IMR-90 (cell line): ENCODE measurements around the gene CACNA1F. TPM values are rescaled to one million over a fixed set of nuclear protein-coding genes. Genes with fewer than 3 reads are reported as not detected.

Experiments used
- ATAC-seq: fragments of 200-7000 bp; cut with Tn5 transposase; 2 replicates; pipeline ENCODE4 v1.9.1; 2020; ENCODE audit warnings: low read depth, mild to moderate bottlenecking, moderate library complexity
- BruUV-seq: library from RNA; stranded (reverse); fragments of 400-500 nt; replicated peaks from 2 replicates; lab custom pipeline; 2021; lab: Mats Ljungman, UMichigan
- CTCF ChIA-PET: fragments of 300-600 bp; formaldehyde crosslinking; extraction: SDS; loops from one replicate; lab custom pipeline; 2021; ENCODE audit warnings: antibody characterized with exemption; lab: Yijun Ruan, JAX
- POLR2A ChIA-PET: fragments of 300-600 bp; sonication (Branson Sonifier 250); formaldehyde crosslinking; loops from one replicate; lab custom pipeline; 2022; ENCODE audit warnings: antibody characterized with exemption; ENCODE audit not compliant: unreplicated experiment; lab: Charles Lee
- DNase-seq: peaks from one replicate; pipeline ENCODE4 v3.0.0; 2013
- H2AFZ ChIP-seq: replicated peaks from 2 replicates; pipeline ENCODE3; 2013; ENCODE audit warnings: low read length, mild to moderate bottlenecking; ENCODE audit not compliant: poor library complexity
- H2AK5ac ChIP-seq: 2 replicates; pipeline ENCODE4 v1.6.1; 2013; ENCODE audit warnings: low read depth, low read length, inconsistent platforms
- H2AK9ac ChIP-seq: replicated peaks from 2 replicates; pipeline ENCODE3; 2013; ENCODE audit warnings: mild to moderate bottlenecking, low read depth, low read length, moderate library complexity; ENCODE audit not compliant: poor library complexity
- H2BK120ac ChIP-seq: 2 replicates; pipeline ENCODE4 v1.6.1; 2013; ENCODE audit warnings: low read depth, low read length, inconsistent platforms
- H2BK15ac ChIP-seq: 3 replicates; pipeline ENCODE4 v1.6.1; 2013; ENCODE audit warnings: low read depth, low read length, inconsistent platforms
- H2BK20ac ChIP-seq: 2 replicates; pipeline ENCODE4 v1.6.1; 2013; ENCODE audit warnings: low read depth, mild to moderate bottlenecking, inconsistent platforms, low read length, moderate library complexity
- H2BK5ac ChIP-seq: 2 replicates; pipeline ENCODE4 v1.6.1; 2013; ENCODE audit warnings: mild to moderate bottlenecking, low read depth, low read length, inconsistent platforms; ENCODE audit not compliant: poor library complexity, severe bottlenecking
- H3K14ac ChIP-seq: replicated peaks from 2 replicates; pipeline ENCODE4 v1.6.1; 2013; ENCODE audit warnings: low read depth, low read length, inconsistent platforms
- H3K18ac ChIP-seq: 2 replicates; pipeline ENCODE4 v1.6.1; 2013; ENCODE audit warnings: low read depth, low read length, control low read depth
- H3K23ac ChIP-seq: 2 replicates; pipeline ENCODE4 v1.6.1; 2013; ENCODE audit warnings: low read depth, low read length, inconsistent platforms
- H3K27ac ChIP-seq: 2 replicates; pipeline ENCODE4 v1.5.1; 2013; ENCODE audit warnings: mild to moderate bottlenecking, control low read depth, low read length; ENCODE audit not compliant: insufficient read depth
- H3K27me3 ChIP-seq: 2 replicates; pipeline ENCODE4 v1.6.1; 2013; ENCODE audit warnings: low read length; ENCODE audit not compliant: control insufficient read depth, insufficient read depth
- H3K36me3 ChIP-seq: 2 replicates; pipeline ENCODE4 v1.6.1; 2013; ENCODE audit warnings: low read length, mixed read lengths; ENCODE audit not compliant: control insufficient read depth, insufficient read depth
- H3K4ac ChIP-seq: 2 replicates; pipeline ENCODE4 v1.6.1; 2013; ENCODE audit warnings: low read depth, low read length, inconsistent platforms
- H3K4me1 ChIP-seq: 2 replicates; pipeline ENCODE4 v1.6.1; 2013; ENCODE audit warnings: low read length, mixed read lengths; ENCODE audit not compliant: control insufficient read depth, insufficient read depth
- H3K4me2 ChIP-seq: 2 replicates; pipeline ENCODE4 v1.6.1; 2013; ENCODE audit warnings: low read depth, mild to moderate bottlenecking, control low read depth, low read length, moderate library complexity
- H3K4me3 ChIP-seq: 2 replicates; pipeline ENCODE4 v1.5.1; 2013; ENCODE audit warnings: low read depth, mild to moderate bottlenecking, control low read depth, low read length, moderate library complexity; ENCODE audit not compliant: insufficient read depth
- H3K56ac ChIP-seq: 2 replicates; pipeline ENCODE4 v1.6.1; 2013; ENCODE audit warnings: low read length, inconsistent platforms; ENCODE audit not compliant: insufficient read depth; ENCODE audit errors: extremely low read depth
- H3K79me1 ChIP-seq, 2 experiments: 2 replicates each; pipeline ENCODE4 v1.6.1; 2013; ENCODE audit warnings: low read length in 2 of 2, inconsistent platforms in 1 of 2, low read depth in 1 of 2
- H3K9ac ChIP-seq: 2 replicates; pipeline ENCODE4 v1.6.1; 2013; ENCODE audit warnings: low read depth, low read length, control low read depth
- H3K9me1 ChIP-seq: 2 replicates; pipeline ENCODE4 v1.6.1; 2013; ENCODE audit warnings: low read length, inconsistent platforms; ENCODE audit not compliant: insufficient read depth
- H3K9me3 ChIP-seq: 2 replicates; pipeline ENCODE4 v1.6.1; 2013; ENCODE audit warnings: low read length; ENCODE audit not compliant: control insufficient read depth, insufficient read depth
- H4K20me1 ChIP-seq: 2 replicates; pipeline ENCODE4 v1.6.1; 2013; ENCODE audit warnings: low read length, inconsistent platforms; ENCODE audit not compliant: insufficient read depth
- H4K5ac ChIP-seq: 2 replicates; pipeline ENCODE4 v1.6.1; 2013; ENCODE audit warnings: mild to moderate bottlenecking, low read depth, low read length, control low read depth
- H4K8ac ChIP-seq, 2 experiments: 2 replicates each; pipeline ENCODE4 v1.6.1; 2013; ENCODE audit warnings: low read depth in 2 of 2, low read length in 2 of 2, control low read depth in 1 of 2, inconsistent platforms in 1 of 2
- H4K91ac ChIP-seq: 2 replicates; pipeline ENCODE4 v1.6.1; 2013; ENCODE audit warnings: low read depth, low read length, inconsistent platforms; ENCODE audit not compliant: insufficient read depth
- BHLHE40 ChIP-seq: fragments of 150-350 bp; IDR thresholded peaks from 2 replicates; pipeline ENCODE4 v1.6.1; 2016; ENCODE audit warnings: mild to moderate bottlenecking, low read depth, low read length
- CEBPB ChIP-seq: IDR thresholded peaks from 2 replicates; pipeline ENCODE4 v1.6.1; 2012; ENCODE audit warnings: low read depth, low read length, improper control_type of control experiment
- CHD1 ChIP-seq: IDR thresholded peaks from 2 replicates; pipeline ENCODE4 v1.6.1; 2012; ENCODE audit warnings: low read depth, low read length, improper control_type of control experiment
- CTCF ChIP-seq: conservative IDR thresholded peaks from 2 replicates; pipeline ENCODE4 v1.5.1; 2012; ENCODE audit warnings: mild to moderate bottlenecking, low read depth, low read length, improper control_type of control experiment
- ELK1 ChIP-seq: fragments of 150-350 bp; IDR thresholded peaks from 2 replicates; pipeline ENCODE4 v1.6.1; 2016; ENCODE audit warnings: low read depth, mild to moderate bottlenecking, low read length, moderate library complexity, borderline replicate concordance
- FOS ChIP-seq: fragments of 150-350 bp; IDR thresholded peaks from 2 replicates; pipeline ENCODE4 v1.6.1; 2016; ENCODE audit warnings: low read depth, low read length
- MAFK ChIP-seq: IDR thresholded peaks from 2 replicates; pipeline ENCODE4 v1.6.1; 2012; ENCODE audit warnings: low read depth, low read length, improper control_type of control experiment
- MAZ ChIP-seq: IDR thresholded peaks from 2 replicates; pipeline ENCODE4 v1.6.1; 2012; ENCODE audit warnings: low read depth, mild to moderate bottlenecking, low read length, improper control_type of control experiment, moderate library complexity, borderline replicate concordance
- MXI1 ChIP-seq: IDR thresholded peaks from 2 replicates; pipeline ENCODE4 v1.6.1; 2012; ENCODE audit warnings: low read depth, mild to moderate bottlenecking, low read length, moderate library complexity, borderline replicate concordance
- NFE2L2 ChIP-seq: fragments of 150-350 bp; IDR thresholded peaks from 2 replicates; pipeline ENCODE4 v1.6.1; 2016; ENCODE audit warnings: low read depth, mild to moderate bottlenecking, low read length
- POLR2A ChIP-seq: IDR thresholded peaks from 2 replicates; pipeline ENCODE4 v1.6.1; 2012; ENCODE audit warnings: mild to moderate bottlenecking, low read depth, low read length
- RAD21 ChIP-seq: IDR thresholded peaks from 2 replicates; pipeline ENCODE4 v1.6.1; 2012; ENCODE audit warnings: low read length, improper control_type of control experiment
- RCOR1 ChIP-seq: IDR thresholded peaks from 2 replicates; pipeline ENCODE4 v1.6.1; 2012; ENCODE audit warnings: mild to moderate bottlenecking, low read length, improper control_type of control experiment; ENCODE audit not compliant: insufficient replicate concordance
- RFX5 ChIP-seq: IDR thresholded peaks from 2 replicates; pipeline ENCODE4 v1.8.0; 2012; ENCODE audit warnings: low read depth, mild to moderate bottlenecking, low read length, moderate library complexity
- SMC3 ChIP-seq: fragments of 150-350 bp; IDR thresholded peaks from 2 replicates; pipeline ENCODE4 v1.6.1; 2016; ENCODE audit warnings: low read depth, mild to moderate bottlenecking, antibody characterized with exemption, low read length, moderate library complexity
- USF2 ChIP-seq: fragments of 150-350 bp; IDR thresholded peaks from 2 replicates; pipeline ENCODE4 v1.6.1; 2017; ENCODE audit warnings: mild to moderate bottlenecking, antibody characterized with exemption, low read length, low read depth
- WGBS, 2 experiments: methylation state at CpG; one replicate each; pipeline versions ENCODE4 v1.1.5 to v1.1.7; 2013; ENCODE audit warnings: missing lambda C conversion rate in 2 of 2; ENCODE audit not compliant: insufficient read length in 1 of 2; ENCODE audit errors: extremely low coverage in 2 of 2; 5-methylcytosine and 5-hydroxymethylcytosine counted together
- dilution Hi-C: fragments of 300-500 bp; cut with HindIII; formaldehyde crosslinking; loops from one replicate; pipeline ENCODE4 v1.14.3; 2018; ENCODE audit warnings: low sequenced_read_pairs; ENCODE audit not compliant: unreplicated experiment
- in situ Hi-C: fragments of 300-500 bp; cut with MboI; formaldehyde crosslinking; loops from 3 replicates; pipeline ENCODE4 v1.14.3; 2019; ENCODE audit warnings: low sequenced_read_pairs, inconsistent platforms, mixed read lengths
- intact Hi-C: fragments of 100-400 bp; cut with micrococcal nuclease; formaldehyde crosslinking; loops from 2 replicates; pipeline ENCODE4 v1.10.0; 2022
- polyA plus RNA-seq, 3 experiments: library from polyadenylated mRNA; depleted of rRNA; stranded (reverse); fragments of >200 nt; gene quantifications; 2 replicates each; pipeline ENCODE4 v1.2.3, GENCODE V29; 2012; ENCODE audit warnings: low replicate concordance in 1 of 3
- total RNA-seq: library from RNA; depleted of rRNA; stranded (reverse); fragments of >200 nt; gene quantifications from 2 replicates; pipeline ENCODE4 v1.2.3, GENCODE V29; 2012

The CACNA1F gene
- total and polyA plus RNA-seq, 2 of the 4 experiments (the other 2 are of a cell fraction), result not detected

GRCh38 chrX:49162620-49163019 lies 70.5 kb downstream of the CACNA1F start, which contains the start of gene MAGIX:
MAGIX (plus strand) TSS chrX:49162758; CDS start chrX:49162890, 132 bp downstream.
- Histone ChIP-seq H3K79me1 (no peaks in the 10 kb centered on the region), H2BK5ac (peak within 1 kb of the TSS; percentile 73), H3K9me1 (no peaks in the 10 kb centered on the region), H3K4me1 (peaks cover 7% of the 10 kb centered on the region), H3K4me3 (peak within 1 kb of the TSS; percentile 46), H3K9ac (peak within 1 kb of the TSS; percentile 75), H4K5ac (peak within 1 kb of the TSS; percentile 95), H4K20me1 (no peaks in the 10 kb centered on the region), H3K23ac (no peak within 1 kb of the TSS), H2BK120ac (peak within 1 kb of the TSS; percentile 40; the same call in 1 of the 2 replicates), H3K4me2 (peak within 1 kb of the TSS; percentile 84), H2BK20ac (no peak within 1 kb of the TSS), H3K14ac (no peak within 1 kb of the TSS), H4K8ac (peak within 1 kb of the TSS; percentile 86 to 97), H2AK5ac (peak within 1 kb of the TSS; percentile 28; the same call in 1 of the 2 replicates), H3K9me3 (no peaks in the 10 kb centered on the region), H3K36me3 (no peaks in the 10 kb centered on the region), H3K27me3 (no peaks in the 10 kb centered on the region; the same call in 1 of the 2 replicates), H3K18ac (peak within 1 kb of the TSS; percentile 60; the same call in 1 of the 2 replicates), H2AK9ac (peak within 1 kb of the TSS; percentile 94), H3K56ac (no peak within 1 kb of the TSS), H3K27ac (peak within 1 kb of the TSS; percentile 84), H2AFZ (peak within 1 kb of the TSS; percentile 91), H3K4ac (peak within 1 kb of the TSS; percentile 65), H4K91ac (peak within 1 kb of the TSS; percentile 62; the same call in 1 of the 2 replicates), H2BK15ac (no peak within 1 kb of the TSS)
- TF ChIP-seq MAFK, result no peak
- no peak for TF ChIP-seq RAD21
- TF ChIP-seq USF2, result no peak
- no peak for TF ChIP-seq BHLHE40
- no peak for TF ChIP-seq RFX5
- TF ChIP-seq ELK1, result no peak
- TF ChIP-seq FOS, result no peak
- TF ChIP-seq CHD1, result no peak
- no peak for TF ChIP-seq MAZ
- no peak for TF ChIP-seq NFE2L2
- no peak for TF ChIP-seq CTCF
- TF ChIP-seq RCOR1, result no peak
- TF ChIP-seq MXI1, result no peak
- TF ChIP-seq POLR2A, result no peak
- TF ChIP-seq CEBPB, result no peak
- TF ChIP-seq SMC3, result no peak
- ChIA-PET POLR2A (no interaction called here), CTCF (no interaction called here)
- ATAC-seq (no peak), DNase-seq (no peak)
- intact Hi-C loops, result loop anchor here (10.0 kb wide), 1 partner anchor 88 kb away; the partner anchor contains the start of genes PRAF2 and WDR45
- no CpG with 5 or more reads among the region's 28 CpGs for WGBS, 2 experiments
- no TSS peak for BruUV-seq
- in situ Hi-C loops, result no loop called here
- dilution Hi-C loops, result no loop called here
